Non-pigmented ciliary epithelial cell (primary cell): ENCODE measurements around the gene MYEOV.

ENCODE experiments used
- DNase-seq: peaks from one replicate; pipeline ENCODE4 v3.0.0-alpha.2; 2010; ENCODE audit warnings: low read depth

The MYEOV gene

DNA sequence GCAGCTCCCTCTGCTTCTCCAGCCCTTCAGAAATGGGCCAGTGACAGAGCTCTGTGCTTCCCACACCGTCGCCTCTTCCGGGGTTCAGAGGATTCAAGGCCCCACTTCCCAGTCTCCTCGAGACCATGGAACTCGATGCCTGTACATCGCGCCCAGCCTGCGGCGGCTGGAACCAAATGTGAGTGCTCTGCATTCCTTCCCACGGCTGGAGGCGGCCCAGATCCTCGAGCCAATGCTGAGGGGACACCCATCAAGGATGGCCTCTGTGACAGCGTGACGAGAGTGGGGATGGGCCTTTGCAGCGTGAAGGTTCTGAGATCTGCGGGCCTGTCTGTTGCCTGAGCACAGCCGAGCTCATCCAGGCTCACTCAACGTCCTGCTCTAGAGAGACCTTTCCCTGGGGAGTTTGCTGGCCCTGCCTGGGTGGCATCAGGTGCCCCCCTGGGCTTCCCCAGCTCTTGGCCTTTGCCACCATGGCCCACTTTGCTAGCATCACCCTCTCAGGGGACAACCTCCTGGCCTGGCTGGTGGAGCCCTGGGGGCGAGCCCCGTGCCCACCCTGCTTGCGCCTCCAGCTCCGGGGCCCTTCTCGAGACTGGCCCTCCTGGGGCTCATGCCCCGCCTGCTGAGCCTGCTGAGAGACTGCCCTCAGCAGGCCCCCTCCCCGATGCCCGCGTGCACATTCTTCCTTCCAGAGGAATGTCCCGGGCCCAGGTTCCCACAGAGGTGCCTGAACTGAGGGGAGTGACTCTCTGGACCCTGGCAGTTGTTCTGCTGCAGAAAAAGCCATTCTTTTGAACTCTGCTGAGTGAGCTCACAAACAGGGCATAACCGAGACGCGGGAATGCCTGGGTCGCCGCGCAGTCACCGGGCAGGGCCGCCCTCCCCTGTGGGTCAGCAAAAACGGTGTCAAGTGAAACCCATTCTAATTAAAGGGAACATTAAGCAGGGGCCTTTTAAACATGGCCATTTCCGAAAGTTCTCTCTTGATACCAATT is 7.3 kb upstream of the MYEOV start:
- DNase-seq = no peak

- no peak for DNase-seq
These were observed 5.7 kb upstream of the MYEOV start for GRCh38 chr11:69287968-69288882.

DNA sequence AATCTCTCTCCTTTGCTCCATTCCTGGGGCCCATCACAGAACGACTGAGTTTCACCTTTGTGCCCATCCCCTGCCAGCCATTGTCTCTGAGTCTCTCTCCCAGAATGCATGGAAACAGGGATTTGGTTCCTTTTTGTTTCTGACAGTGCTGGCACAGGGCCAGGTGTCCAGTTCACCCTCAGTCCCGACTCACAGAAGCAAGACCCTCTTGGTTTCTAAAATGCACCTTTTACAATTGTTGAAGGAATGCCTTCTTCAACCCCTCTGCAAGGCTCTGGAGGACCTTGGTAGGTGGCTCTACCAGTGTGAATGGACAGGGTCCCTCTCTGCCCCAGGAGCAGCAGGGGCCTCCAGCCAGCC is 5.1 kb upstream of the MYEOV start:
- DNase-seq = no peak

GRCh38 chr11:69290806-69291205 is 3.1 kb upstream of the MYEOV start:
- DNase-seq = no peak

DNA sequence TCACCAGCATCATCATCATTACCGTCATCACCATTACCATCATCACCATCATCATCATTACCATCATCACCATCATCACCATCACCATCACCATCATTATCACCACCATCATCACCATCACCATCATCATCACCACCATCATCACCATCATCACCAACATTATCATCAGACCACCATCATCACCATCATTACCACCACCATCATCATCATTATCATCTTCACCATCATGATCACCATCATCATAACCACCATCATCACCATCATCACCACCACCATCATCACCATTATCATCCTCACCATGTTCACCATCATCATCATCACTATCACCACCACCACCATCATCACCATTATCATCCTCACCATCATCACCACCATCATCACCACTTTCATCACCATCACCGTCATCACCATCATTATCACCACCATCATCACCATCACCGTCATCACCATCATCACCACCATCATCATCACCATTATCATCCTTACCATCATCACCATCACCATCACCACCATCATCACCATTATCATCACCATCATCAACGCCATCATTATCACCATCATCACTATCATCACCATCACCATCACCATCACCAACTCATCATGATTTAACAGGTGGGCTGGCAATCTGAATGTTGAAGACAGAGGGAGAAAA is 2.4 kb upstream of the MYEOV start:
- no peak for DNase-seq

GRCh38 chr11:69292221-69292648 is 1.7 kb upstream of the MYEOV start:
- DNase-seq = no peak

DNA sequence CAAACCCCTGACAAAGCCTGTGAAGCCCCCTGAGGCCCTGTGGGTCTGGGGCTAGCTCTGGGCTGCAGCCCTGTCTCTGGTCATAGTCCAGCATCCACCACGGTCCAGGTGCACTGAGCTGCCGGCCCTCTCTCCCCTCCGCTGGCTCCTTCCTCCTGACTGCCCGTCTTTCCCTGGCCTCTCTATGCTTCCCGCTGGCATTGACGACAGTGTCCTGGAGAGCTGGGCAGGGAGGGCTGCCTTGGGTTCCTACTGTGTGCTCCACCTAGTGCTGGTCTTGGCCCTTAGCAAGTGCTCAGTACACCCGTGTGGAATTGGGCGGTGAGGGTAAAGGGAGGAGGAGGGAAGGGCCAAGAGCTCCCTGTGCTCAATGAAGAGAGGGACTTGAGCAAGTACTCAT is 868 bp upstream of the MYEOV start:
- DNase-seq = no peak

- DNase-seq = no peak
These were observed 670 bp downstream of the MYEOV start for GRCh38 chr11:69294571-69295078.

DNA sequence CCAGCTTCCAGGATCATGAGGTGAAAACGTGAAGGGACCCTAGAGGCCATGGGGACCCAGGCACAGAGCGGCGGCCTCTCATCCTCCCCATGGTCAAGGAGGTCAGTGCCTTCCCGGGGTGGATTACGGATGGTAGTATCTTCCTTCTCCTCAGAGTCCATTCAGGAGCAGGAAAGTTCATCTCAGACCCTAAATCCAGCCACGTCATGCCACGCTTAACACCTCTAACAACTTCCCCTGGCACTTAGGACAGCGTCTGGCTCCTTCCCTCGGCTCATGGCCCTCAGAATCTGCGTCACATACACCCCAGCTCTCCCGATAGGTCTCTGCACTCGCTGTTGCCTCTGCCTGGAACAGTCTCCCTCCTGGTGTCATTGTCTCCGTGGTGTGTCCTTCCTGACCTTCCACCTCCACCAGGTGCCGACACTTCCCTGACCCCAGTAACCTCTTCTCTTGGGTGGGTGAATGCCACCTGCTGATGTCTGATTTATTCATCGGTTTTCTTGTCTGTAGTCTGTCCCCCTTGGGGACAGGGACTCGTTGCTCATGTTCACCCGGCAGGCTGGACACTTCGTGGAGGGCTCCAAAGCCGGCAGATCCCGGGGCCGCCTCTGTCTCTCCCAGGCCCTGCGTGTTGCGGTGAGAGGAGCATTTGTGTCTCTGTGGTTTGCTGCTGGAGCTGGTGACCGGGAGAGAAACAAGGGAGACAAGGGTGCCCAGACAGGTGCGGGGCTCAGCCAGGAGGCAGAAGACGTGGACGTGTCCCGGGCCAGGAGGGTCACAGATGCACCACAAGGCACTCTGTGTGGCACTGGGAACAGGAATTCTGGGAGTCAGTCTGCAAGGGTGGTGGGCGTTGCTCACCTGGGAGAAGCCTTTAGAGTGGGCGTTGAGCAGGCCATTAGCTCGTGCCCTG is 1.4 kb downstream of the MYEOV start:
- no peak for DNase-seq

DNA sequence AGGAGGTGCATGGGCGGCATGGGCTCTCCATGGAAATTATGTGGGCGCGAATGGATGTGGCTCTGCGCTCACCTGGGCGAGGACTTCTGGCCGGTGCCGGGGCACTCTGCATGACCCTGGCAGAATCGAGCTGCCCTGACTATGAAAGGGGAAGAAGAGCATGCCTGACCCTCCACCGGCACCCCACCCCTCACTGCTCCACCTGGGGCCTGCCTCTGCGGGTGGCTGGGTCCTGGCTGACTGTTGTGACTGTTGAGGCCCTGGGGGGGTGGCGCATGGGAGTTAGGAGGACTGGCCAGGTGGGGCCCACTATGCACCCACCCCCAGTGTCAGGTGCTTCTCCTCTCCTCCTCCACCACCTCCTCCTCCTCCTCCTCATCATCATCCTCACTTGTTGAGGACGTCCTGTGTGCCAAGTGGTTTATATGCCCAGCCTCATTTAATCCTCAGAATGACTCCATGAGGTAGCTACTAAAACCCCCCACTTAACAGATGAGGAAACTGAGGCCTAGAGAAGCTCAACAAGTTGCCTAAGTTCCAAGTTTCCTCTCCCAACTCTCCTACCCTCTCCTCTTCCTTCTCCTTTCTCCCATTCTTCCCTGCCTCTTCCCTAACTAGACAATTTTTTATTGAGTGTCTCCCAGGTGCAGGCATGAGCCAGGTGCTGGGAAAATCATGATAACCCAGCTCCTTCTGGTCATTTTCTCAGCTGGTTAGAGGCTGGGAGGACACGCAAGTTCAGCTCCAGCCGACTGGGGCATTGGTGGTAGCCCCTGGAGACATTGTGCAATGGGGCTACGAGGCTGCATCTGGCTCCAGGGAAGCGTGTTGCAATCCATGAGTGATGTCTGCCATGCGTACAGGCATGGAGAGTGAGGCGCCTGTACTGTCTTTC is 2.3 kb downstream of the MYEOV start:
- no peak for DNase-seq

DNA sequence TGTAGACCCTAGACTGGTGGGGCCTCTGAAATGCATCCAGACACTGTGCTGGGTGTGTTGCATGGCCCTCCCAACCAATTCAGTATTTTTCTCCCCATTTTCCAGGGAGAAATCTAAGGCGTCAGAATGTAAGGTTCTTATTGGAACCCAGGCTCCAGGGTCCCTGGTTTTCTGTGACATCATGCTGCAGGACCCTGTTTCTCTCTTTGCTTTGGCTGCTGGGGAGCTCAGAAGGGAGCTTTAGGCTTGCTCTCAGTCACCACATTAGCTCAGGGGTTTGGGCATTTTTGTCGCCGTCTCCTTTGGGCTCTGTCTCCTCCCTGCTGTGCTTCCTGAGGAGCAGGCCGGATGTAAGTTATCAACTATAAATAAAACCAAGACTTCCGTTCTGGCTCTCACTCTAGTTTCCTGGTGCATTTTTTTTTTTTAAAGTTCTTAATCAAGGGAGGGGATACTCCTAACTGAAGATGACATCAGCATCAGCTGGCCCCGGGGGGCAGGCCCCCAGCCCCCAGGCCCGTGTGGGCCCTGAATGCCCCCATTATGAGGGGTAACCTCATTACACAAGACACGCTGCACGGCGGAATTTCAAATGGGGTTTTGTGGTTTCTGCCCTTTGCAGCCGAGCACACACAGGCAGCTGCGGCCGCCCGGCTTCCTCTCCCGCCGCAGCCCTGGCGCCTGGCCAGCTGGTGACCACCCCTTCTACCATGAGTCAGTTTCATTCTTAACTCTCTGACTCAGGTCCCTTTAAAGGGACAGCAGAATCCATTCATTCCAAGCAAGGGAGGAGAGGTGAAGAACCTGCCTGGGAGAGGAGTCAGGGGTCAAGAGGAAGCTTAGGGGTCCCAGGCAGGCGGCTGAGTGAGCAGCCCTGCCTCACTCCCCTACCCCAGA is 3.2 kb downstream of the MYEOV start:
- peak; percentile 96 for DNase-seq

DNA sequence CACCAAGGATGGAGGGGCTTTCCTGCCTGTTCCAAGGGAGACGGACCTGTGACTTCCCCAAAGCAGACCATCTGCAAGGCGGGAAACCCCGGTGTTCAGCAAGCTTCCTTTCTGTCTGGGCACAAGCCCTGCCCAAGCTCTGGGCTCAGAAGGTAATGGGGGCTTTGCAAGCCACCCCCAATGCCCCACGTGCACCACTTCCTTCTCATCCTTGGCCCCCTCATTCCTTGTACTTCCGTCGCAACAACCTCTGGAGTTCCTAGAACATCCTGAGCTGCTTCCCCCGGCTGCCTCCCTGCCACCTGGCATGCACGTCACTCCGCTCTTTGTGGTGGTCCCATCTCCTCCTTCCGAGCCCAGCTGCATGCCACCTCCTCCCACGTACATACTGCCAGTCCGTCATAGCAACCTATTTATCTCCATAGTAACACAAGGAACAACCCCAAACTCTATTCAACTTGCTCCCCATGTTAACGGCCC is 3.9 kb downstream of the MYEOV start:
- DNase-seq = no peak

GRCh38 chr11:69298267-69299022 is 4.5 kb downstream of the MYEOV start:
- no peak for DNase-seq

GRCh38 chr11:69299023-69299461 is 5.1 kb downstream of the MYEOV start:
- no peak for DNase-seq

- DNase-seq = no peak
These were observed 5.6 kb downstream of the MYEOV start for GRCh38 chr11:69299572-69299971.

DNA sequence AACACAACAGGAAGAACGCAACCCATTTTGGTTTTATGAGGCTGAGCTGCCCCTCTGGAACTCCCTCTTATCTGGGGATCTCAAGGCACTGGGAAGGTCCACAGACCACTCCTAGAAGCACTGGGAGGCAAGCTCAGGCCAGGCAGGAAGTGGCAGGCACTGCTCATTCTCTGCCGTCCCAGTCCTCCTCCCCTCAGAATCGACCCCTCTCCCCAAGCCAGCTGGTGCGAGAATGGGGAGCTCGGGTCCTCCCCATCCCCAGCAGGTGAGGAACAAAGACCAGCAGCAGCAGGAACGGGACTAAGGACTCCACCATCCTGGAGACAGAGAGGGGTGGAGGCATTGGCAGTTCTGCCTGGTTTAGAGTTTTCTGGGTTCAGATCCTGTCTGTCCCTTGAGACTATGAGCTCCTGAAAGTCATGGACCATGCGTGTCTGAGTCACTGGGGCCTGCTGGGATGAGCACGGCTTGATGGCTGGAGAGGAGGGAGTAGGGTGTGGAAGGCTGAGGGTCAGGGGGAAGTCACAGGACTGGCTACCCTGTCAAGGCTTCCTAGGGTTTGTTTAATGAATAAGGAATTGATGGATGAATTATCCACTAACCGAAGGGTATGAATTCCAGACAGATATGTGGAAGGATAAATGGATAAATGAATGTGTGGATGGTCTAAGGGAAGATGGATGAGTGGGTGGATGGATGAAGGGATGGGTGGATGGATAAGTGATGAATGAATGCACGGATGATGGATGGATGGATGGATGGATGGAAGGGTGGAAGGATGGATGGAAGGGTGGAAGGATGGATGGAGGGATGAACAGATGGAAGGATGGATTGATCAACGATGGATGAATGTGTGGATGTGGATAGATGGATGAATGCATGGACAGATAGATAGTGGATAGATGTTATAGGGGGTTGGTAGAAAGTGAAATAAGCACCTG is 6.4 kb downstream of the MYEOV start:
- DNase-seq = no peak

GRCh38 chr11:69301081-69301454 is 7.1 kb downstream of the MYEOV start:
- no peak for DNase-seq
